ENCODE measurements around the gene DBT. TPM values are rescaled to one million over a fixed set of nuclear protein-coding genes. Genes with fewer than 3 reads are reported as not detected.

Gene DBT
- total RNA-seq, 4 donors from 2014 or later: 1.8 to 7.6 (median 4.9) TPM

DNA sequence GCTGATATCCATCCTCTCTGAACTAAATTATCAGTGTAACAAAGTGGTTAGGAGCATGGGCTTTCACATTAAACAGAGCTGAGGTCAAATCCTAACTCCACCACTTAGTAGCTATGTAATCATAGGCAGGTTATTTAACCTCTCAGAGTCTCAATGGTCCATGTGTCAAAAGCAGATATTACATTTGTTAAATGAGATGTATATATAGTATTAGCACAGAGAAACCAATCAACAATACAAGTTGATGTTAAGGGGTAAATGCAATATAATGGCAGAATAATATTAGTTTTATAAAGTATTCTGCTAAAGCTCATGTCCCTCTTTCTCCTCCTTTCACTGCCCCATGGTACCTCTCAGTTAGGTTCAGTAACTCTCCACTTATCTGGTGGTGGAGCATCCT, 27.2 kb downstream of the DBT start:
- Histone ChIP-seq H3K9me3 (no peaks in the 10 kb centered on the region), H3K36me3 (peaks cover 0 to 17% (median 2%) of the 10 kb centered on the region in 4 donors), H3K4me1 (no peaks in the 10 kb centered on the region), H3K27ac (no peak overlapping the region), H3K4me3 (no peak overlapping the region), H3K27me3 (no peaks in the 10 kb centered on the region)
- DNase-seq: no peak
- intact Hi-C loops (cut with DNase I; ENCODE audit: low total_unique reads): no loop called here
- TF ChIP-seq EP300 (IDR thresholded peaks at IDR 0.05; ENCODE audit: low read depth) (no peak), POLR2A (IDR thresholded peaks at IDR 0.05) (no peak), POLR2AphosphoS5 (IDR thresholded peaks at IDR 0.05) (no peak)
- TF ChIP-seq, protein P1, sequence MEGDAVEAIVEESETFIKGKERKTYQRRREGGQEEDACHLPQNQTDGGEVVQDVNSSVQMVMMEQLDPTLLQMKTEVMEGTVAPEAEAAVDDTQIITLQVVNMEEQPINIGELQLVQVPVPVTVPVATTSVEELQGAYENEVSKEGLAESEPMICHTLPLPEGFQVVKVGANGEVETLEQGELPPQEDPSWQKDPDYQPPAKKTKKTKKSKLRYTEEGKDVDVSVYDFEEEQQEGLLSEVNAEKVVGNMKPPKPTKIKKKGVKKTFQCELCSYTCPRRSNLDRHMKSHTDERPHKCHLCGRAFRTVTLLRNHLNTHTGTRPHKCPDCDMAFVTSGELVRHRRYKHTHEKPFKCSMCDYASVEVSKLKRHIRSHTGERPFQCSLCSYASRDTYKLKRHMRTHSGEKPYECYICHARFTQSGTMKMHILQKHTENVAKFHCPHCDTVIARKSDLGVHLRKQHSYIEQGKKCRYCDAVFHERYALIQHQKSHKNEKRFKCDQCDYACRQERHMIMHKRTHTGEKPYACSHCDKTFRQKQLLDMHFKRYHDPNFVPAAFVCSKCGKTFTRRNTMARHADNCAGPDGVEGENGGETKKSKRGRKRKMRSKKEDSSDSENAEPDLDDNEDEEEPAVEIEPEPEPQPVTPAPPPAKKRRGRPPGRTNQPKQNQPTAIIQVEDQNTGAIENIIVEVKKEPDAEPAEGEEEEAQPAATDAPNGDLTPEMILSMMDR (IDR thresholded peaks at IDR 0.05): no peak
- in situ Hi-C loops (cut with MboI; ENCODE audit: low pct_ligation_motif_present in 1 of 4, low pct_unique_long_range_greater_than_20kb in 1 of 4, low sequenced_read_pairs in 3 of 4): no loop called here

DNA sequence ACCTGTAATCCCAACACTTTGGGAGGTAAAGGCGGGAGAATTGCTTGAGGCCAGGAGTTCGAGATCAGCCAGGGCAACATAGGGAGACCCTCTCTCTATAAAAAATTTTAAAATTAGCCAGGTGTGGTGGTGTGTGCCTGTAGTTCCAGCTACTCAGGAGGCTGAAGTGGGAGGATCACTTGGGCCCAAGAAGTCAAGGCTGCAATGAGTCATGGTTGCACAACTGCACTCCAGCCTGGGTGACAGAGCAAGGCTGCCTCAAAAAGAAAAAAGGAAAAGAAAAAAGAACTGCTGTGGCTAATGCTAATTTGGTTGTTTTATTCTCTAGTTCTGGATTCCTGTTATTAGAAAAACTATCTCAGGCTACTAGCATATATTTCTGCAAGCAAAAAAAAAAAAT, 29.8 kb downstream of the DBT start:
- DNase-seq: no peak
- in situ Hi-C loops (cut with MboI; ENCODE audit: low pct_ligation_motif_present in 1 of 4, low pct_unique_long_range_greater_than_20kb in 1 of 4, low sequenced_read_pairs in 3 of 4): no loop called here
- TF ChIP-seq POLR2AphosphoS5 (IDR thresholded peaks at IDR 0.05) (no peak), EP300 (IDR thresholded peaks at IDR 0.05; ENCODE audit: low read depth) (no peak), POLR2A (IDR thresholded peaks at IDR 0.05) (no peak)
- TF ChIP-seq, protein P1 (IDR thresholded peaks at IDR 0.05): no peak
- peaks cover 0 to 23% (median 11%) of the 10 kb centered on the region in 4 donors for H3K36me3 ChIP-seq
- intact Hi-C loops (cut with DNase I; ENCODE audit: low total_unique reads): no loop called here
- H3K9me3 ChIP-seq: no peaks in the 10 kb centered on the region
- H3K27ac ChIP-seq: no peak overlapping the region
- H3K4me1 ChIP-seq: no peaks in the 10 kb centered on the region
- 94 to 97% methylated on average over 2 of the region's 2 CpGs for WGBS, 2 donors (ENCODE audit: low coverage in 1 of 2)
- no peaks in the 10 kb centered on the region for H3K27me3 ChIP-seq
- no peak overlapping the region for H3K4me3 ChIP-seq

DNA sequence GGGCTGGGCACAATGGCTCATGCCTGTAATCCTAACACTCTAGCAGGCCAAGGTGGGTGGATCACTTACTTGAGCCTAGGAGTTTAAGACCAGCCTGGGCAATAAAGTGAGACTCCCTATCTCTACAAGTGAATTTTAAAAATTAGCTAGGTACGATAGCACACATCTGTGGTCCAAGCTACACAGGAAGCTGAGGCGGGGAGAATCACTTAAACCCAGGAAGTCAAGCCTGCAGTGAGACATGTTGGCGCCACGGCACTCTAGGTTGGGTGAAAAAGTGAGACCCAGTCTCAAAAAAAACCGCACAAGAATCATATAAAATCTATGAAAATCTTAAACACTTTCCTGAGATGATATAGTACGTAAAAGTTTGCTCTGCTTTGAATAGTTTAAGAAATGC, 30.2 kb downstream of the DBT start:
- intact Hi-C loops (cut with DNase I; ENCODE audit: low total_unique reads): no loop called here
- in situ Hi-C loops (cut with MboI; ENCODE audit: low pct_ligation_motif_present in 1 of 4, low pct_unique_long_range_greater_than_20kb in 1 of 4, low sequenced_read_pairs in 3 of 4): no loop called here
- H3K4me1 ChIP-seq: no peaks in the 10 kb centered on the region
- TF ChIP-seq, protein P1 (IDR thresholded peaks at IDR 0.05): no peak
- TF ChIP-seq POLR2AphosphoS5 (IDR thresholded peaks at IDR 0.05) (no peak), POLR2A (IDR thresholded peaks at IDR 0.05) (no peak), EP300 (IDR thresholded peaks at IDR 0.05; ENCODE audit: low read depth) (no peak)
- no peaks in the 10 kb centered on the region for H3K9me3 ChIP-seq
- no peaks in the 10 kb centered on the region for H3K27me3 ChIP-seq
- no peak overlapping the region for H3K4me3 ChIP-seq
- H3K36me3 ChIP-seq: peaks cover 0 to 27% (median 13%) of the 10 kb centered on the region in 4 donors
- no peak overlapping the region for H3K27ac ChIP-seq
- 94 to 97% methylated on average over 5 of the region's 6 CpGs for WGBS, 2 donors (ENCODE audit: low coverage in 1 of 2)
- DNase-seq: no peak

DNA sequence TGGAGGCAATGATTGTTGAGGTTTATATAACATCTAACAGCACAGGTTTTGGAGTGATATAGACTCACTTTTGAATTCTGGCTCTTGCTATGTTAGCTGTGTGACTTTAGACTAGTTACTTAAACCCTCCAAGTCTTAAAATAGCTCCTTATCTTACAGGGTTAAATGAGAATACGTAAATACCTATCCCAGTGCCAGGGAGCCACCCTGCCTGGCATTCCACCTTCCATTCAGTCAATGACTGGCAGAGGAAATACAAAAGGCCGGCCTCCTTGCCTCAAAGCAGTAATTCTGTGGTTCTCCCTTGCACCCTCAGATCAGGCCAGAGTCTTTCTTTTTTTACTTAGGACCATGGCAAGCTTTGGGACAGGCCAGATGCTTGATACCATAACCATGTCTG, 31.8 kb downstream of the DBT start:
- no peak for DNase-seq
- H3K4me1 ChIP-seq: no peaks in the 10 kb centered on the region
- in situ Hi-C loops (cut with MboI; ENCODE audit: low pct_ligation_motif_present in 1 of 4, low pct_unique_long_range_greater_than_20kb in 1 of 4, low sequenced_read_pairs in 3 of 4) (no loop called here), intact Hi-C loops (cut with DNase I; ENCODE audit: low total_unique reads) (no loop called here)
- no peaks in the 10 kb centered on the region for H3K9me3 ChIP-seq
- 90 to 100% methylated on average over 1 to 2 of the region's 2 CpGs for WGBS, 2 donors (ENCODE audit: low coverage in 1 of 2)
- TF ChIP-seq, protein P1 (IDR thresholded peaks at IDR 0.05): no peak
- no peak for TF ChIP-seq POLR2A (IDR thresholded peaks at IDR 0.05)
- no peak for TF ChIP-seq POLR2AphosphoS5 (IDR thresholded peaks at IDR 0.05)
- TF ChIP-seq EP300 (IDR thresholded peaks at IDR 0.05; ENCODE audit: low read depth): no peak
- no peaks in the 10 kb centered on the region for H3K27me3 ChIP-seq
- no peak overlapping the region for H3K27ac ChIP-seq
- H3K4me3 ChIP-seq: no peak overlapping the region
- H3K36me3 ChIP-seq: peaks cover 0 to 42% (median 20%) of the 10 kb centered on the region in 4 donors
